PC-9 (cell line): ENCODE data around the gene PRELID1. TPM values are rescaled to one million over a fixed set of nuclear protein-coding genes. Genes with fewer than 3 reads are reported as not detected.

ENCODE experiments used
- BruUV-seq: library from RNA; stranded (reverse); fragments of 400-500 nt; replicated peaks from 2 replicates; lab custom pipeline; 2021; lab: Mats Ljungman, UMichigan
- CTCF ChIA-PET: fragments of 300-600 bp; sonication (Branson Sonifier 250); formaldehyde crosslinking; loops from one replicate; lab custom pipeline; 2022; ENCODE audit warnings: antibody characterized with exemption; lab: Charles Lee
- POLR2A ChIA-PET: fragments of 300-600 bp; sonication (Branson Sonifier 250); formaldehyde crosslinking; loops from one replicate; lab custom pipeline; 2022; ENCODE audit warnings: antibody characterized with exemption; ENCODE audit not compliant: unreplicated experiment; lab: Charles Lee
- DNase-seq, 2 experiments: peaks; one replicate each; pipeline versions ENCODE4 v3.0.0 to v3.0.0-alpha.2; 2015 to 2022; ENCODE audit warnings: mixed read lengths in 1 of 2
- H2AFZ ChIP-seq: fragments of 200-600 bp; sonication (generic); 2 replicates; pipeline ENCODE4 v1.8.1; 2017; ENCODE audit warnings: antibody characterized with exemption
- H3F3A ChIP-seq: fragments of 200-600 bp; sonication (generic); 2 replicates; pipeline ENCODE4 v1.8.1; 2017; ENCODE audit warnings: antibody characterized with exemption, mild to moderate bottlenecking, low read depth; ENCODE audit not compliant: insufficient read depth
- H3K27ac ChIP-seq: fragments of 200-600 bp; sonication (generic); 2 replicates; pipeline ENCODE4 v1.6.1; 2016; ENCODE audit warnings: mixed run types
- H3K27me3 ChIP-seq: fragments of 200-600 bp; sonication (generic); 2 replicates; pipeline ENCODE4 v1.6.1; 2016; ENCODE audit warnings: low read depth, mixed run types; ENCODE audit not compliant: insufficient read depth
- H3K36me3 ChIP-seq: fragments of 200-600 bp; sonication (generic); 2 replicates; pipeline ENCODE4 v1.6.1; 2016; ENCODE audit warnings: low read depth, mixed run types
- H3K4me1 ChIP-seq: fragments of 200-600 bp; sonication (generic); replicated peaks from 2 replicates; pipeline ENCODE4 v1.6.1; 2016; ENCODE audit warnings: mixed run types; ENCODE audit not compliant: insufficient read depth
- H3K4me2 ChIP-seq: fragments of 200-600 bp; sonication (generic); 2 replicates; pipeline ENCODE4 v1.6.1; 2017; ENCODE audit warnings: mixed run types
- H3K4me3 ChIP-seq: fragments of 200-600 bp; sonication (generic); 2 replicates; pipeline ENCODE4 v1.6.1; 2016; ENCODE audit warnings: mixed run types
- H3K79me2 ChIP-seq: fragments of 200-600 bp; sonication (generic); 2 replicates; pipeline ENCODE4 v1.6.1; 2017; ENCODE audit warnings: low read depth, mixed run types
- H3K9me2 ChIP-seq: fragments of 200-600 bp; sonication (generic); 2 replicates; pipeline ENCODE4 v1.8.1; 2017; ENCODE audit warnings: mild to moderate bottlenecking; ENCODE audit not compliant: insufficient read depth
- H3K9me3 ChIP-seq: fragments of 200-600 bp; sonication (generic); 2 replicates; pipeline ENCODE4 v1.8.1; 2016; ENCODE audit warnings: low read depth; ENCODE audit not compliant: insufficient read depth
- H4K20me1 ChIP-seq: fragments of 200-600 bp; sonication (generic); 2 replicates; pipeline ENCODE4 v1.8.1; 2017; ENCODE audit not compliant: insufficient read depth
- CTCF ChIP-seq: fragments of 200-600 bp; sonication (generic); conservative IDR thresholded peaks from 2 replicates; pipeline ENCODE4 v1.6.1; 2017; ENCODE audit warnings: mixed run types, antibody characterized with exemption, mild to moderate bottlenecking, moderate library complexity
- EZH2 ChIP-seq: fragments of 200-600 bp; sonication (generic); IDR thresholded peaks from 2 replicates; pipeline ENCODE4 v1.8.0; 2017; ENCODE audit warnings: antibody characterized with exemption, low read depth
- intact Hi-C: fragments of 100-400 bp; cut with micrococcal nuclease; formaldehyde crosslinking; loops from one replicate; pipeline ENCODE4 v1.10.0; 2022; ENCODE audit not compliant: unreplicated experiment
- total RNA-seq: library from RNA; stranded (reverse); gene quantifications from 2 replicates; pipeline ENCODE4 v1.2.3, GENCODE V29; 2021

PRELID1 gene
- total RNA-seq, 1 experiment from 2014 or later = 189 TPM

GRCh38 chr5:177299697-177300096 lies 3.9 kb upstream of the PRELID1 start:
- Histone ChIP-seq H3K9me3 (no peaks in the 10 kb centered on the region), H3K4me1 (peaks cover 33% of the 10 kb centered on the region), H3K79me2 (peaks cover 11% of the 10 kb centered on the region), H3K36me3 (no peaks in the 10 kb centered on the region; the same call in 1 of the 2 replicates), H3K27ac (no peak overlapping the region), H3F3A (peaks cover 33% of the 10 kb centered on the region), H3K27me3 (no peaks in the 10 kb centered on the region), H3K9me2 (no peaks in the 10 kb centered on the region), H3K4me3 (no peak overlapping the region), H4K20me1 (peaks cover 25% of the 10 kb centered on the region), H3K4me2 (no peak overlapping the region), H2AFZ (no peak overlapping the region)
- no peak for DNase-seq
- CTCF ChIA-PET = no interaction called here
- TF ChIP-seq EZH2 (no peak), CTCF (no peak)
- intact Hi-C loops = loop anchor here (2.0 to 5.0 kb wide), 4 partner anchors 162 to 652 kb away; partner anchors contain the start of genes DDX41 and TSPAN17
- BruUV-seq = no TSS peak
- POLR2A ChIA-PET = interaction anchor here (1.0 kb wide), 1 partner anchor 106 kb away, joined by 7 read pairs; no protein-coding TSS in a partner anchor

GRCh38 chr5:177300236-177300880 lies 3.2 kb upstream of the PRELID1 start:
- H3K4me1 ChIP-seq = peaks cover 39% of the 10 kb centered on the region
- TF ChIP-seq EZH2 (no peak), CTCF (no peak)
- ChIA-PET POLR2A (no interaction called here), CTCF (no interaction called here)
- H3K36me3 ChIP-seq = no peaks in the 10 kb centered on the region; the same call in 1 of the 2 replicates
- DNase-seq = no peak
- peaks cover 30% of the 10 kb centered on the region for H4K20me1 ChIP-seq
- peak overlapping the region; percentile 35; the same call in 1 of the 2 replicates for H3K4me2 ChIP-seq
- H3F3A ChIP-seq = peaks cover 39% of the 10 kb centered on the region
- H2AFZ ChIP-seq = no peak overlapping the region
- peak overlapping the region; percentile 55 for H3K27ac ChIP-seq
- intact Hi-C loops = loop anchor here (2.0 to 5.0 kb wide), 4 partner anchors 163 to 653 kb away; partner anchors contain the start of genes DDX41 and TSPAN17
- H3K9me2 ChIP-seq = no peaks in the 10 kb centered on the region
- peaks cover 17% of the 10 kb centered on the region for H3K79me2 ChIP-seq
- BruUV-seq = no TSS peak
- H3K9me3 ChIP-seq = no peaks in the 10 kb centered on the region
- H3K4me3 ChIP-seq = no peak overlapping the region
- no peaks in the 10 kb centered on the region for H3K27me3 ChIP-seq

DNA sequence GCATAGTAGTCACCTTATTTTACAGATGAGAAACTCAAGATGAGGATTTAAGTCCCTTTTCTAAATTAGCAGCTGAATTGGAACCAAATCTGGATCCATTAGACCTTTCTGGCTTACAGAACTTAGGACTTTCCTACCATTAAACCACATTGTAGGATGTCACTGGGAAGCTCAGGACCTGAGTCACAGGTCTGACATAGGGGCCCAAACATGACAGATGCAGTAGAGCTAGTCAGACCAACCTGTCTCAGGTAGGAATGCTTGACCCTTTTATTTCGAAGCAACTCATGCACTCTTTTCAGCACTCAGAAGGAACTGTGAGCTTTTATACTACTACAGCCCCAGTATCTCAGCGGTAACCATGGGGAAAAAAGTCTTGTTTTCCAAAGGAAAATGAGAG lies 2.6 kb upstream of the PRELID1 start:
- Histone ChIP-seq H3K27me3 (no peaks in the 10 kb centered on the region), H4K20me1 (peaks cover 30% of the 10 kb centered on the region), H3K4me1 (peaks cover 40% of the 10 kb centered on the region), H3K9me2 (no peaks in the 10 kb centered on the region), H3K9me3 (no peaks in the 10 kb centered on the region), H3K79me2 (peaks cover 23% of the 10 kb centered on the region), H3K36me3 (no peaks in the 10 kb centered on the region; the same call in 1 of the 2 replicates), H2AFZ (no peak overlapping the region), H3K4me3 (no peak overlapping the region), H3K27ac (peak overlapping the region; percentile 55), H3F3A (peaks cover 45% of the 10 kb centered on the region), H3K4me2 (peak overlapping the region; percentile 35)
- no TSS peak for BruUV-seq
- intact Hi-C loops = loop anchor here (2.0 to 5.0 kb wide), 4 partner anchors 164 to 654 kb away; partner anchors contain the start of genes DDX41 and TSPAN17
- CTCF ChIA-PET = interaction anchor here (0.6 kb wide), 1 partner anchor 145 kb away, joined by 3 read pairs; no protein-coding TSS in a partner anchor
- DNase-seq = peak in 1 of 2 experiments; percentile 48
- POLR2A ChIA-PET = no interaction called here
- no peak for TF ChIP-seq EZH2
- no peak for TF ChIP-seq CTCF
